RWPE2 (cell line): ENCODE results near the gene MYH15.

Experiments used
- ATAC-seq: fragments of 200-7000 bp; cut with Tn5 transposase; 3 replicates; pipeline ENCODE4 v1.9.1; 2021; ENCODE audit warnings: low read depth
- DNase-seq: peaks from one replicate; pipeline ENCODE4 v3.0.0-alpha.2; 2020; ENCODE audit warnings: low spot score
- H3K27ac ChIP-seq: fragments of 450-650 bp; 2 replicates; pipeline ENCODE4 v1.5.1; 2017; ENCODE audit warnings: mild to moderate bottlenecking; ENCODE audit not compliant: poor library complexity, severe bottlenecking
- H3K27me3 ChIP-seq: fragments of 250-450 bp; sonication (Bioruptor Pico); 2 replicates; pipeline ENCODE4 v1.5.1; 2021; ENCODE audit warnings: mild to moderate bottlenecking, moderate library complexity; ENCODE audit not compliant: insufficient read depth, poor library complexity, severe bottlenecking
- H3K36me3 ChIP-seq: fragments of 250-450 bp; sonication (Bioruptor Pico); 2 replicates; pipeline ENCODE4 v1.5.1; 2020; ENCODE audit warnings: low read depth, mild to moderate bottlenecking, moderate library complexity
- H3K4me1 ChIP-seq: fragments of 250-450 bp; sonication (Bioruptor Pico); 2 replicates; pipeline ENCODE4 v1.5.1; 2021; ENCODE audit warnings: mild to moderate bottlenecking, moderate library complexity; ENCODE audit not compliant: insufficient read depth, poor library complexity, severe bottlenecking
- H3K4me3 ChIP-seq: fragments of 250-450 bp; sonication (Bioruptor Pico); 2 replicates; pipeline ENCODE4 v1.5.1; 2021; ENCODE audit warnings: mild to moderate bottlenecking, moderate library complexity; ENCODE audit not compliant: severe bottlenecking
- H3K9me3 ChIP-seq: fragments of 250-450 bp; sonication (Bioruptor Pico); 2 replicates; pipeline ENCODE4 v1.5.1; 2021; ENCODE audit warnings: mild to moderate bottlenecking, moderate library complexity; ENCODE audit not compliant: severe bottlenecking
- TF ChIP-seq, protein P1 (sequence below): fragments of 450-650 bp; IDR thresholded peaks from one replicate; pipeline ENCODE4 v1.5.1; 2017; ENCODE audit warnings: mild to moderate bottlenecking, moderate library complexity; ENCODE audit not compliant: poor library complexity, severe bottlenecking

Gene MYH15

GRCh38 chr3:108334701-108335100 lies 175.7 kb downstream of the MYH15 start:
- no peaks in the 10 kb centered on the region for H3K36me3 ChIP-seq
- H3K27ac ChIP-seq = no peak overlapping the region
- DNase-seq (no peak), ATAC-seq (no peak)
- H3K4me1 ChIP-seq = no peaks in the 10 kb centered on the region
- H3K9me3 ChIP-seq = no peaks in the 10 kb centered on the region
- TF ChIP-seq, protein P1, sequence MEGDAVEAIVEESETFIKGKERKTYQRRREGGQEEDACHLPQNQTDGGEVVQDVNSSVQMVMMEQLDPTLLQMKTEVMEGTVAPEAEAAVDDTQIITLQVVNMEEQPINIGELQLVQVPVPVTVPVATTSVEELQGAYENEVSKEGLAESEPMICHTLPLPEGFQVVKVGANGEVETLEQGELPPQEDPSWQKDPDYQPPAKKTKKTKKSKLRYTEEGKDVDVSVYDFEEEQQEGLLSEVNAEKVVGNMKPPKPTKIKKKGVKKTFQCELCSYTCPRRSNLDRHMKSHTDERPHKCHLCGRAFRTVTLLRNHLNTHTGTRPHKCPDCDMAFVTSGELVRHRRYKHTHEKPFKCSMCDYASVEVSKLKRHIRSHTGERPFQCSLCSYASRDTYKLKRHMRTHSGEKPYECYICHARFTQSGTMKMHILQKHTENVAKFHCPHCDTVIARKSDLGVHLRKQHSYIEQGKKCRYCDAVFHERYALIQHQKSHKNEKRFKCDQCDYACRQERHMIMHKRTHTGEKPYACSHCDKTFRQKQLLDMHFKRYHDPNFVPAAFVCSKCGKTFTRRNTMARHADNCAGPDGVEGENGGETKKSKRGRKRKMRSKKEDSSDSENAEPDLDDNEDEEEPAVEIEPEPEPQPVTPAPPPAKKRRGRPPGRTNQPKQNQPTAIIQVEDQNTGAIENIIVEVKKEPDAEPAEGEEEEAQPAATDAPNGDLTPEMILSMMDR = no peak
- no peaks in the 10 kb centered on the region for H3K27me3 ChIP-seq
- H3K4me3 ChIP-seq = no peak overlapping the region

- Histone ChIP-seq H3K27me3 (no peaks in the 10 kb centered on the region), H3K27ac (no peak overlapping the region), H3K4me3 (no peak overlapping the region), H3K9me3 (no peaks in the 10 kb centered on the region), H3K36me3 (no peaks in the 10 kb centered on the region), H3K4me1 (no peaks in the 10 kb centered on the region)
- DNase-seq (no peak), ATAC-seq (no peak)
- TF ChIP-seq, protein P1 = no peak
These were observed 176.4 kb downstream of the MYH15 start for GRCh38 chr3:108333961-108334360.

- no peak overlapping the region for H3K27ac ChIP-seq
- TF ChIP-seq, protein P1 = no peak
- H3K4me3 ChIP-seq = no peak overlapping the region
- H3K27me3 ChIP-seq = no peaks in the 10 kb centered on the region
- H3K4me1 ChIP-seq = no peaks in the 10 kb centered on the region
- no peaks in the 10 kb centered on the region for H3K36me3 ChIP-seq
- no peaks in the 10 kb centered on the region for H3K9me3 ChIP-seq
- no peak for ATAC-seq
- DNase-seq = no peak
These were observed 178.6 kb downstream of the MYH15 start for GRCh38 chr3:108331792-108332191.
